Measurements from ENCODE around the gene TNNT3. TPM values are rescaled to one million over a fixed set of nuclear protein-coding genes. Genes with fewer than 3 reads are reported as not detected.

The TNNT3 gene
- total RNA-seq, 2 donors from 2014 or later: 1.6 TPM; not detected in 1

- Histone ChIP-seq H3K36me3 (replicated peaks in 1 of 2; ENCODE audit: insufficient read depth in 1 of 2, low read depth in 2 of 2) (no peaks in the 10 kb centered on the region), H3K27ac (no peak overlapping the region), H3K9me3 (no peaks in the 10 kb centered on the region), H3K4me1 (peaks cover 5% of the 10 kb centered on the region), H3K27me3 (no peaks in the 10 kb centered on the region), H3K4me3 (no peak overlapping the region)
- intact Hi-C loops (cut with DNase I): loop anchor here (5.0 kb wide), 1 partner anchor 39 kb away; no protein-coding TSS in a partner anchor
- DNase-seq (peak in 1 of 4 donors; percentile 12), ATAC-seq (no peak)
- 63 to 77% methylated on average over 4 to 9 of the region's 9 CpGs for WGBS, 2 donors
- TF ChIP-seq CTCF (IDR thresholded peaks at IDR 0.05) (no peak), POLR2A (IDR thresholded peaks at IDR 0.05) (no peak)
Observed at GRCh38 chr11:1888347-1888753, 31.2 kb upstream of the TNNT3 start.

GRCh38 chr11:1888811-1889210 is 30.7 kb upstream of the TNNT3 start:
- Histone ChIP-seq H3K9me3 (no peaks in the 10 kb centered on the region), H3K4me3 (no peak overlapping the region), H3K27me3 (no peaks in the 10 kb centered on the region), H3K36me3 (replicated peaks in 1 of 2; ENCODE audit: insufficient read depth in 1 of 2, low read depth in 2 of 2) (no peaks in the 10 kb centered on the region), H3K4me1 (peaks cover 5% of the 10 kb centered on the region), H3K27ac (no peak overlapping the region)
- WGBS, 2 donors: 85% methylated on average over 6 of the region's 6 CpGs
- intact Hi-C loops (cut with DNase I): loop anchor here (5.0 kb wide), 1 partner anchor 38 kb away; no protein-coding TSS in a partner anchor
- no peak for DNase-seq
- TF ChIP-seq POLR2A (IDR thresholded peaks at IDR 0.05) (no peak), CTCF (IDR thresholded peaks at IDR 0.05) (no peak)
- no peak for ATAC-seq

- no peaks in the 10 kb centered on the region for H3K9me3 ChIP-seq
- ATAC-seq: no peak
- DNase-seq: peak in 2 of 4 donors; percentile 19 to 31
- 58 to 91% methylated on average over 7 to 30 of the region's 34 CpGs for WGBS, 2 donors
- H3K36me3 ChIP-seq (replicated peaks in 1 of 2; ENCODE audit: insufficient read depth in 1 of 2, low read depth in 2 of 2): no peaks in the 10 kb centered on the region
- H3K27ac ChIP-seq: no peak overlapping the region
- no peaks in the 10 kb centered on the region for H3K27me3 ChIP-seq
- H3K4me1 ChIP-seq: peaks cover 5% of the 10 kb centered on the region
- no peak overlapping the region for H3K4me3 ChIP-seq
- intact Hi-C loops (cut with DNase I): loop anchor here (5.0 kb wide), 1 partner anchor 38 kb away; no protein-coding TSS in a partner anchor
- TF ChIP-seq CTCF (IDR thresholded peaks at IDR 0.05): no peak
- TF ChIP-seq POLR2A (IDR thresholded peaks at IDR 0.05): no peak
Observed at GRCh38 chr11:1889224-1889930, 30.1 kb upstream of the TNNT3 start.

GRCh38 chr11:1889941-1890855 is 29.3 kb upstream of the TNNT3 start:
- TF ChIP-seq CTCF (IDR thresholded peaks at IDR 0.05) (no peak), POLR2A (IDR thresholded peaks at IDR 0.05) (no peak)
- H3K4me1 ChIP-seq: peaks cover 5% of the 10 kb centered on the region
- intact Hi-C loops (cut with DNase I): loop anchor here (5.0 kb wide), 2 partner anchors 37 to 272 kb away; partner anchors contain the start of gene INS
- DNase-seq (peak in 1 of 4 donors; percentile 9), ATAC-seq (no peak)
- H3K36me3 ChIP-seq (replicated peaks in 1 of 2; ENCODE audit: insufficient read depth in 1 of 2, low read depth in 2 of 2): no peaks in the 10 kb centered on the region
- no peak overlapping the region for H3K27ac ChIP-seq
- no peaks in the 10 kb centered on the region for H3K27me3 ChIP-seq
- H3K9me3 ChIP-seq: no peaks in the 10 kb centered on the region
- no peak overlapping the region for H3K4me3 ChIP-seq
- WGBS, 2 donors: 76 to 91% methylated on average over 27 to 28 of the region's 33 CpGs

All from body of pancreas (tissue), 4 donors.